ENCODE results near the gene CYB5A.

DNA sequence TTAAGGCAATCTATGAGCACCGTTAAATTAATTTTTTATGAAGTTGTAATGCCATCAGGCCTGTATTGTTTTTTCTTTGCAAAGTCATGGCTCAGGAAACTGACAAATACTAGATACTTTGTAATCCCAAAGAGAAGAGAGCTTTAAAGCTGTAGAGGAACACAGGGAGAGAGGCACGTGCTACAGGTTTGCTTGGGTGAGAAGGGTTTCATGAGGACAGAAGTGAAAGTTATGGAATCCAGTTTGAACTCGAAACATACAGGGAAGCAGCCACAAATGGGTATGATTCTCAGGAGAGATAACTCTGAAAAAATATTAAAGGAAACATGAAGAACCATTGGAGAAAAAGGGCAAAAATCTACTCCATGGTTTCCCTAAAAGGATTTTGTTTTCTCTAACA lies 49.8 kb downstream of the CYB5A start:
- TF ChIP-seq, protein P1, sequence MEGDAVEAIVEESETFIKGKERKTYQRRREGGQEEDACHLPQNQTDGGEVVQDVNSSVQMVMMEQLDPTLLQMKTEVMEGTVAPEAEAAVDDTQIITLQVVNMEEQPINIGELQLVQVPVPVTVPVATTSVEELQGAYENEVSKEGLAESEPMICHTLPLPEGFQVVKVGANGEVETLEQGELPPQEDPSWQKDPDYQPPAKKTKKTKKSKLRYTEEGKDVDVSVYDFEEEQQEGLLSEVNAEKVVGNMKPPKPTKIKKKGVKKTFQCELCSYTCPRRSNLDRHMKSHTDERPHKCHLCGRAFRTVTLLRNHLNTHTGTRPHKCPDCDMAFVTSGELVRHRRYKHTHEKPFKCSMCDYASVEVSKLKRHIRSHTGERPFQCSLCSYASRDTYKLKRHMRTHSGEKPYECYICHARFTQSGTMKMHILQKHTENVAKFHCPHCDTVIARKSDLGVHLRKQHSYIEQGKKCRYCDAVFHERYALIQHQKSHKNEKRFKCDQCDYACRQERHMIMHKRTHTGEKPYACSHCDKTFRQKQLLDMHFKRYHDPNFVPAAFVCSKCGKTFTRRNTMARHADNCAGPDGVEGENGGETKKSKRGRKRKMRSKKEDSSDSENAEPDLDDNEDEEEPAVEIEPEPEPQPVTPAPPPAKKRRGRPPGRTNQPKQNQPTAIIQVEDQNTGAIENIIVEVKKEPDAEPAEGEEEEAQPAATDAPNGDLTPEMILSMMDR (IDR thresholded peaks at IDR 0.05; ENCODE audit: poor library complexity): no peak
- TF ChIP-seq EZH2 (IDR thresholded peaks at IDR 0.05; ENCODE audit: borderline replicate concordance): no peak

Data from hepatocyte (in vitro differentiated cells).